NCI-H128 (cell line): ENCODE measurements around the gene TFCP2L1.
A peak's percentile ranks its signal among the peaks of the same experiment; 100 is the strongest.
"Not testable (repeated sequence)": the region's sequence is repeated elsewhere in the genome, so short reads cannot be mapped to it uniquely, and the experiment has no call there.

Source experiments
- DNase-seq: peaks from one replicate; lab custom pipeline; 2025; ENCODE audit not compliant: unreplicated experiment; lab: John Stamatoyannopoulos, UW

TFCP2L1 gene

GRCh38 chr2:121272596-121272995 lies 12.4 kb downstream of the TFCP2L1 start:
- DNase-seq, result no peak

GRCh38 chr2:121269436-121269835 lies 15.6 kb downstream of the TFCP2L1 start:
- not testable (repeated sequence) for DNase-seq

GRCh38 chr2:121266543-121267106 lies 18.4 kb downstream of the TFCP2L1 start:
- DNase-seq, result no peak

GRCh38 chr2:121263996-121264715 lies 20.8 kb downstream of the TFCP2L1 start:
- DNase-seq, result no peak

GRCh38 chr2:121260370-121261154 lies 24.4 kb downstream of the TFCP2L1 start:
- no peak for DNase-seq

- DNase-seq, result no peak
Observed at GRCh38 chr2:121258051-121258450, 27.0 kb downstream of the TFCP2L1 start.

- no peak for DNase-seq
Observed at GRCh38 chr2:121257480-121257840, 27.5 kb downstream of the TFCP2L1 start.

GRCh38 chr2:121256720-121257479 lies 28.1 kb downstream of the TFCP2L1 start:
- no peak for DNase-seq

GRCh38 chr2:121255358-121255757 lies 29.6 kb downstream of the TFCP2L1 start:
- DNase-seq, result no peak

GRCh38 chr2:121254748-121255147 lies 30.3 kb downstream of the TFCP2L1 start:
- DNase-seq, result peak; percentile 58

- DNase-seq, result no peak
Observed at GRCh38 chr2:121253674-121254240, 31.2 kb downstream of the TFCP2L1 start.

- no peak for DNase-seq
Observed at GRCh38 chr2:121253021-121253673, 31.9 kb downstream of the TFCP2L1 start.

- DNase-seq, result no peak
Observed at GRCh38 chr2:121251497-121251896, 33.5 kb downstream of the TFCP2L1 start.

- no peak for DNase-seq
Observed at GRCh38 chr2:121248766-121249343, 36.1 kb downstream of the TFCP2L1 start.

GRCh38 chr2:121247971-121248370 lies 37.0 kb downstream of the TFCP2L1 start:
- no peak for DNase-seq

- DNase-seq, result no peak
Observed at GRCh38 chr2:121247534-121247933, 37.5 kb downstream of the TFCP2L1 start.

GRCh38 chr2:121246704-121247255 lies 38.2 kb downstream of the TFCP2L1 start:
- DNase-seq, result no peak

GRCh38 chr2:121245913-121246312 lies 39.1 kb downstream of the TFCP2L1 start:
- DNase-seq, result no peak

- no peak for DNase-seq
Observed at GRCh38 chr2:121245120-121245820, 39.7 kb downstream of the TFCP2L1 start.
